ENCODE data around the gene ZNF37A.
"Not testable (repeated sequence)": the region's sequence is repeated elsewhere in the genome, so short reads cannot be mapped to it uniquely, and the experiment has no call there.

Gene ZNF37A

DNA sequence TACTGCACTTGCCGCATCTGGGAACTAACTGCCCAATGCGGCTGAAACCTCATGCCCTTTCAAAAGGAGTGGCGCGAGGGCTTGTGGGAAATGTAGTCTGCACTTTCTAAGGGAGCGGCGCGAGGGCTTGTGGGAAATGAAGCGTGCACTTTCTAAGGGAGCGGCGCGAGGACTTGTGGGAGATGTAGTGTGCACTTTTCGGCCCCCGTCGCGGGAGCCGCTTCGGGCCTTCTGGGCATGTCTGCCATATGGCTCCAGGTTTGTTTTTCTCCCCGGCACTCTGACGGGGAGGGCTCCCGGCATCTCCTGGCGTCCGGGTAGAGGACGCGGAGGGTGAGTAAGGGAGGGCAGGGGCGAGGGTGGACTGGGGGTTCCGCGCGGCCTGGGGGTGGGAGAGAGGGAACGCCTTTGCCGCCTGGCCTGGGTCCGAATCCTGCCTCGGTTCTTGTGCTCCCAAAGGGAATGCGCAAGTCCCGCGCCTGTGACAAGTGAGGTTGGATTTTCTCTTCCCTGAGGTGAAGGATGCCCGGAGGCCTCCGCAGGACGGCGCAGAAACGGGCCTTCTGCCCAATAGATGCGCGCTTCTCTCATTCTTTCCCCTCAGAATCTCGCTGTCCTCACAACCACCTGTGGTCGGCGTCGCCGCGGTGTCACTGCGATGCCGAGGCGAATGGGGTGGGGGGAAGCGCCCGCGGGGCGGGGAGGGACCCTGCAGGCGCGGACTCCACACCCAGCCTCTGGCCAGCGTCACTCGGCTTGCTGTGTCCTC lies at the start of gene ZNF37A:
Gene ZNF37A (plus strand): TSS at position 180 of the 769 bp plus-strand sequence. CDS start 2,281 bp downstream, outside the sequence.
- peak; percentile 82 for DNase-seq

DNA sequence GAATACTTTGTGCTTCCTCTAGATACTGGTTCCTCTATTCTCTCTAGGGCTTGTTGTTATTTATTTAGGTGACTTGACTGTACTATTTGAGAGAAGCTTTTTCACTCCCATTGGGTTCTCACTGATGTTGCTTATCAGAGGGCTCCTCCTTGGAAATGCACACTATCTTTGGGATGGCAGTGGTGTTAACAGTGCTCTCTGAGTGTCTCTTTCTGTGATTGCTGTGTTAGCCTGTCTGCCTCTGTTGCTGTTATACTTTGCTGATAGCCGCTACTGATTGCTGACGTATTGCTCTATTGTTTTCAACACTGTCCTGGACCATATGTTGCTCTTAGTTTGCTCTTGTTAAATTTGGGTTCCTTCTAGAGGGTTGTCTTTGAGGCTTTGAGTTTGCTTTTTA lies 49.0 kb upstream of the ZNF37A start:
- DNase-seq, result no peak

DNA sequence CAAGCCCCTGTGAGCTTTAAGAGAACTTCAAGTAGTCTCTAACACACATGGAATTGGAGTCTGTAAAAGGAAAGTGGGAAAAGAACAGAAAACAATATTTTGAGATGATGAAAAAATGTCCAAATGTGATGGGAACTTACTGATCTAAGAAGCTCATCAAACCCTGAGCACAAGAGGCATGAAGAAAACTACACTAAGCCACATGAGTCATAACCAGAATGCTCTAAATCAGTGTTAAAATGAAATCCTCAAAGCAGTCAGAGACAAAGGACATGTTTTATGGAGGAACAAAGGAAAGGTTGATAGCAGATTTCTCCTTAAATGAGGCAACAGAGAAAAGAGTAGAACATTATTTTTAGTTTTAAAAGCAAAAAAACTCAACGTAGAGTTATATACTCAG lies 46.5 kb upstream of the ZNF37A start:
- DNase-seq, result no peak

DNA sequence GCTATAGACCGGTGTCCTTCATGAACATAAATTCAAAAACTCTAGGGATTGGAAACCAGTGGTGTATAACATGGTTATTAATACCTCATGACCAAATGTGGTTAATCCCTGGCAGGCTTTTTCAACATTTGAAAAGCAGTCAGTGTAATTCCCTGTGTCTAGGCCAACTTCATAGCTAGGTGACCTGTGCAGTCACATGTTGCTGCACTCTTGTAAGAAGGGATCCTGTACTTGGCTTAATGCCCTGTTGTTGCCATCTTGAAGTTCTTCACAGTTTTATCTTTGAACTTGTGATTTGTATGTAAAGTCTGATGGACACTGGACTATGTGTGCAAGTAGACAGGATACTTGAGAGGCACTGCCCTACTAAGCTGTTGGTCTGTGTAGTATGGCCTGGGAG lies 43.9 kb upstream of the ZNF37A start:
- no peak for DNase-seq

DNA sequence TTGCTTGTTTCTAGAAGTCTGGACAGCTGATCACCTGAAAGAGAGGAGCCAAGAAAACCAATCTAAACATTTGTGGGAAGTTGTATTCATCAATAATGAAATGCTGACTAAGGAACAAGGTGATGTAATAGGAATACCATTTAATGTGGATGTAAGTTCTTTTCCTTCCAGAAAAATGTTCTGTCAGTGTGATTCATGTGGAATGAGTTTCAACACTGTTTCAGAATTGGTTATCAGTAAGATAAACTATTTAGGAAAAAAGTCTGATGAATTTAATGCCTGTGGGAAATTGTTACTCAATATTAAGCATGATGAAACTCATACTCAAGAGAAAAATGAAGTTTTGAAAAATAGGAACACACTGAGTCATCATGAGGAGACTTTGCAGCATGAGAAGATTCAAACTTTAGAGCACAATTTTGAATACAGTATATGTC lies 39.8 kb upstream of the ZNF37A start:
- DNase-seq, result no peak

DNA sequence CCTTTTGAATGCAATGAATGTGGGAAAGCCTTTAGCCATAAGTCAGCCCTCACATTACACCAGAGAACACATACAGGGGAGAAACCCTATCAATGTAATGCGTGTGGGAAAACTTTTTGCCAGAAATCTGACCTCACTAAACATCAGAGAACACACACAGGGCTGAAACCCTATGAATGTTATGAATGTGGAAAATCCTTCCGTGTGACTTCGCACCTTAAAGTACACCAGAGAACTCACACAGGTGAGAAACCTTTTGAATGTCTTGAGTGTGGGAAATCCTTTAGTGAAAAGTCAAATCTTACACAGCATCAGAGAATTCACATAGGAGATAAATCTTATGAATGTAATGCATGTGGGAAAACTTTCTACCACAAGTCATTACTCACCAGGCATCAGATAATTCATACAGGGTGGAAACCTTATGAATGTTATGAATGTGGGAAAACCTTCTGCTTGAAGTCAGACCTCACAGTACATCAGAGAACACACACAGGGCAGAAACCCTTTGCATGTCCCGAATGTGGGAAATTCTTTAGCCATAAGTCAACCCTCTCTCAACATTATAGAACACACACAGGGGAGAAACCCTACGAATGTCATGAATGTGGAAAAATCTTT lies 38.8 kb upstream of the ZNF37A start:
- DNase-seq, result not testable (repeated sequence)

DNA sequence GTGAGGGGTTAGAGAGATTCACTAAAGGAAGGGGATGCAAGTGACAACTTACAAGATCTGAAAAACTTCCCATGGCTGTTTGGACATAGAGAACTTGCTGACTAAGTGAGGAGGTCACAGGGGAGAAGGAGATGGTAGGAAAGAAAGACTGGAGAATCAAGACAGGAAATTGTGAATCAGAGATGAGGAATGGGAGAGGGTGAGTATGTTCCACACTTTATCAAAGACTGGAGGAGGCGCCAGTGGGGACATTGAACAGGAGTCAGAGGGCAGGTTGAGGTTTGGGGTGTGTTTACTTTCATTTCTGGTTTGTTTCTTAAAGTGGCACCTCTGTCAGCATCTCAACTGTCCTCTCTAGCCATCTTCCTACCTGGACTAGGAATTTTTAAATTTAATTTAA lies 24.5 kb upstream of the ZNF37A start:
- not testable (repeated sequence) for DNase-seq

DNA sequence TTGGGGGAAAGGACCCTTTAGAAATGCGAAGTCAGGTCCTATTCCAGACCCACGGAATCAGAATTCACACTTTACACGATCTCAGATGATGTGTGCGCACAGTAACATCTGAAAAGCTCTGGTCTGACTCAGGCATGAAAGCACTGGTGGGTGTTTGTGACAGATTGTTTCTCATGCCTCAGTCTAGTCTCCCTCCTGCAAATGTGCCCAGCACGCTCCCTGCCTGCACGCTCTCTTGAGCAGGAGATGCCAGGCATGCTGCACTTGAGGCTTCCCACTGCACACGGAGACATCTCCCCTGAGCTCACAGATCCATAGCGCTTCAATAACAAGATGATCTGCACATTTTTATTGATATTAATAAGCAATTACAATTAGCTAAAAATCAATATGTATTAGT lies 23.6 kb upstream of the ZNF37A start:
- DNase-seq, result no peak

DNA sequence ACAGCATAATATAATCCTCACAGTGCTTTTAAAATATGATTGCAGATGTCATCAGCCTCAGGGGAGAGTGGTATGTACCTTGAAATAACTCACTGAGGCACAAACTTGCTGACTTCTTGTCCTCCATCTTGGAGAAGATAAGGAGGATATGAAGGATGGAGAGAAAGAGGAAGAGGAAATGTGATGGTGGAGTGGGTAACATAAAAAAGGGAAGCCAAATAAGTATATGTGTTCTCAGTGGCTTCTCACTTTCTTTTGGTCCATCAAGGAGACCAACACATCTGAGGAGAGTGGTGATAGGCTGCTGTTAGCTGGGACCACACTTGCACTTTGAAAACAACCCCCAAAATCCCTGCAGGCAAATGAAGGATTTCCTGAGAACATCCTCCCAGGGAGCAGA lies 21.6 kb upstream of the ZNF37A start:
- DNase-seq, result no peak

DNA sequence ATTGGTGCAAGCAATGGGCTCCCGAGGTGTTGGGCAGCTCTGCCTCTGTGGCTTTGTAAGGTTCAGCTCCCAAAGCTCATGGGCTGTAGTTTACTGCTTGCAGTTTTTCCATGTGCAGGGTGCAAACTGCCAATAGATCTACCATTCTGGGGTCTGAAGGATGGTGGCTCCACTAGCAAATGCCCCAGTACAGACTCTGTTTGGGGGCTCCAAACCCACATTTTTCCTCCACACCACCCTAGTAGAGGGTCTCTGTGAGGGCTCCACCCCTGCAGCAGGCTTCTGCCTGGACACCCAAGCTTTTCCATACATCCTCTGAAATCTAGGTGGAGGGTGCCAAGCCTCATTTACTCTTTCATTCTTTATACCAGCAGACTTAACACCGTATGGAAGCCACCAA lies 17.4 kb upstream of the ZNF37A start:
- no peak for DNase-seq

DNA sequence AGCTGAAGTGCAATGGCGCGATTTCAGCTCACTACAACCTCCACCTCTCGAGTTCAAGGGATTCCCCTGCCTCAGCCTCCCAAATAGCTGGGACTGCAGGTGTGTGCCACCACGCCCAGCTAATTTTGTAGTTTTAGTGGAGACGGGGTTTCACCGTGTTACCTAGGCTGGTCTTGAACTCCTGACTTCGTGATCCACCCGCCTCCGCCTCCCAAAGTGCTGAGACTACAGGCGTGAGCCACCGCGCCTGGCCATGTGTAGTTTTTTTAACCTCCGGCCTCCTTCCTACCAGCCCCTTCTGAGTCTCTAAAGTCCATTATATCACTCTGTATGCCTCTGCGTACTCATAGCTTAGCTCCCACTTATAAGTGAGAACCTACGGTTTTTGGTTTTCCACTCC lies 819 bp upstream of the ZNF37A start:
- not testable (repeated sequence) for DNase-seq

DNA sequence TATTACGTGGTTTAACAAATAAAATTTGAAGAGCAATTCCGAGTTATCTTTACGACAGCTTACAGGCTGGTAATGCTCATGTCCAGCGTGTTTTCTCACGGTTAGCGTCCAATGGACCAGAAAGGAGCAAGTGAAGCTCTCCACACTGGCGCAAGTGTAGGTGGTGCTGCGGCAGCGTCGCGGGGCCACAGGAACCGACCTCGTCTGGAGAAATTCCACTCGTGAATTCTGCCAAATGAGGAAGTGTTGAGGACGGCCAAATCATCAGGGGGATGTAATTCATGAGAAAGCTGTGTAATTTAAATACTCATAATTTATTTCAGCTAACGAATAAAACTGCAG lies 350 bp upstream of the ZNF37A start:
- DNase-seq, result no peak

DNA sequence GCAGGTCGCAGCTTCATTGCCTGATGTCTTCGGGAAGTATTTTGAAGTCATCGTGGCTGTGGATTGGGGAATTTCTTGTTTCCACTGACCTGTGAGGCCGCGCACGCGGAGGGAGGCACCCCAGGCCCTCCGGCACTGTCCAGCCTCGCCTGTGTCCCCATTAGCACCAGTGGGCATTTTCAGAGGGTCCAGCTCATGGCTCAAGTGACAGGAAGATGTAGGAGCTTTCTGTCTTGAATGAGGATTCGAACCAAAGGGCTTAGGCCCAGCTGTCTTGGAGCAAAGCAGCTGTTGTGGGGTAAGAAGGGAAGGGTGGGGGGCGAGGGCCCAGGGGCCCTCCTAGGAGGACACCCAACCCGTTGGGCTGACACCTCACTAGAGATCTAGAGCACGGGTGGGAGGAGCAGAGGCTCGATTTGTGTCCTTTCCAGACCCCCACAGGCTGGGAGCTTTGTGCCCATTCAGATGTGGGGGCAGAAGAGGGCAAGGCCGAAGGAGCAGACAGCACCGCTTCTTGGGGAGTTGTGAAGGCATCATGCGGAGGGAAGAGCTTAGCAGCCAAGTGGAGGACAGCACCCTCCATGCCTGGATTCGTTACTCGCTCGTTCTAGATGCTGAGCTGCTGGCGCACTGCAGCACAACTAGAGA lies 914 bp downstream of the ZNF37A start:
- no peak for DNase-seq

DNA sequence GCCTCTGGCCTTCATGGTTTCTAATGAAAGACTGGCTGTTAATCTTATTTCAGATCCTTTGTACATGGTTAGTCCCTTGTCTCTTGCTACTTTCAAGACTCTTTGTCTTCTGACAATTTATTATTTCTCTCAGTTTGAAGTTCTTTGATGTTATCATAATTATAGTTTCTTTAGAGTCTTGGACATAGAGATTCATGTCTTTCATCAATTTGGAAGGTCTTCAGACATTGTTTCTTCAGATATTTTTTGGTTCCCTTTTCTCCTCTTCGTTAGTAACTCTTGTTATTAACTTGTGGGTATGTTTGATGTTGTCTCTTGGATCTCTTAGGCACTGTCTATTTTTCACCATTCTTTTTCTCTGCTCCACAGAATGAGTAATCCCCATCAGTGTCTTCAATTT lies 8.7 kb downstream of the ZNF37A start:
- no peak for DNase-seq

DNA sequence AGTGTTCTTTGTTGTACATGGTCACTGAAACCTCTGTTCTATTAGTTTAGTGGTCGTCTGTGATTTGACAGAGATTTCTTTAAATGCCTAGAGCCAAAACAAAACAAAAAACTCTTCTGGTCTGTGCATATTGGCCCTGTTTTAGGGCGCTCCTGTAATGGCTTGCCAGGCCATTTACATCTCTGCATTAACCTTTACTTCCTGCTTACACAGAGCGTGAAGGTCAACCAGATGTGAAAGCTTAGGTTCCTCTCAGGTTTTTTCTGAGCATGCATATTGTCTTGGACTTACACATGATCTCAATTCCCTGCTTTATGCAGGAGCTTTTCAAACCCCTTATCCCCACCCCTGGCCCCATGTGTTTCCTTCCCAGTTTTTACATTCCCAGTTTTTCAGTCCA lies 9.6 kb downstream of the ZNF37A start:
- no peak for DNase-seq

DNA sequence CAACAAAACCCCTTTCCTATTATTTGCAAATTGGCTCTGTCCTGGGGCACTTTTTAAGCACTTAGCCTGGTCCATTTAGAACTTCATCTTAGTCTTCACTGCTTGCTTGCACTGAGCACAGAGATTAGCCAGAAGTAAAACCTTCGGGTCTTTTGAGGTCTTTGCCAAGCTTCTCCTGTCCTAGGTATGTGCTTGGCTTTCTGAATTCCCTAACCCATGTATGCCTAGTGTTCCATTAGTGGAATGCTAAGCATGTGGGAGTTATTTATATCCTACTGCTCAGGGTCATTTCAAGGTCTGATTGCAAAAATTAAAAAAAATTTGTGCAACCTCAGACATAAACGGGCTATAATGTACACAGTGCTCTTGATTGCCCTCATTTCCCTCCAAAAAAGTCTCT lies 18.0 kb downstream of the ZNF37A start:
- DNase-seq, result no peak

DNA sequence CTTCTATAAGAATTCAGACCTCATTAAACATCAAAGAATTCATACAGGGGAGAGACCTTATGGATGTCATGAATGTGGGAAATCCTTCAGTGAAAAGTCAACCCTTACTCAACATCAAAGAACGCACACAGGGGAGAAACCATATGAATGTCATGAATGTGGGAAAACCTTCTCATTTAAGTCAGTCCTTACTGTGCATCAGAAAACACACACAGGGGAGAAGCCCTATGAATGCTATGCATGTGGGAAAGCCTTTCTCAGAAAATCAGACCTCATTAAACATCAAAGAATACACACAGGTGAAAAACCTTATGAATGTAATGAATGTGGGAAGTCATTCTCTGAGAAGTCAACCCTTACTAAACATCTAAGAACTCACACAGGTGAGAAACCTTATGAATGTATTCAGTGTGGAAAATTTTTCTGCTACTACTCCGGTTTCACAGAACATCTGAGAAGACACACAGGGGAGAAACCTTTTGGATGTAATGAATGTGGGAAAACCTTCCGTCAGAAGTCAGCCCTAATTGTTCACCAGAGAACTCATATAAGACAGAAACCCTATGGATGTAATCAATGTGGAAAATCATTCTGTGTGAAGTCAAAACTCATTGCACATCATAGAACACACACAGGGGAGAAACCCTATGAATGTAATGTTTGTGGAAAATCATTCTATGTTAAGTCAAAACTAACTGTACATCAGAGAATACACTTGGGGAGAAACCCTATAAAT lies 24.1 kb downstream of the ZNF37A start:
- no peak for DNase-seq

DNA sequence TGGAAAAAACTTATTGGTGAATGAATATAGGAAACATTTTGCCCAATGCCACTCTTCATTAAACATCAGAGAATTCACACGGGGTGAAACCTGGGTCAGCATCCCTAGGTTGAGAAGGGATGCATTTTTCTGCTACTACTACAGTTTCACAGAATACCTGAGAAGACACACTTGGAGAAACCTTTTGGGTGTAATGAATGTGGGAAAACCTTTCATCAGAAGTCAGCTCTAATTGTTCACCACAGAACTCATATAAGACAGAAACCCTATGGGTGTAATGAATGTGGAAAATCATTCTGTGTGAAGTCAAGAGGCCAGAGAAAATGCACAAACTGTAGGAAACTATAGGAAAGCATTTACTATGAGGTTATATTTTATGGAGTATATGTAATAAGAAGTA lies 24.9 kb downstream of the ZNF37A start:
- DNase-seq, result no peak

DNA sequence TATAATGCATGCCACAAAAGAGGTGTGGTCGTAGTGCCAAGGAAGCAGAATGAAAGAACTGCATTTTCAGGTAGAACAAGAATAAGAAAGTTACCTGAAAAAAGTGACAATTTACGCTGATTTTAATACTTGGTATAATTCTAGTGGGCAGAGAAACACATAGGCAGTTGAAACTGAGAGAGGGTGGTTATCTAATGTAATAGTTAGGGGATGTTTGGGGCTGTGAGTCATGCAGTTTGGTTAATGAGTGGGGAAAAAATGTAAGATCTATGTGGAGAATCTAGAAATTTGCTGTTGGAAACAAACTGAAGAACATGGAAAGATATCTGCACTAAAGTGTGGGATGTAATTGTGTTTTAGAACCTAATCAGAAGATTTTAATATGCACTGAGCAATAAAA lies 33.7 kb downstream of the ZNF37A start:
- no peak for DNase-seq

DNA sequence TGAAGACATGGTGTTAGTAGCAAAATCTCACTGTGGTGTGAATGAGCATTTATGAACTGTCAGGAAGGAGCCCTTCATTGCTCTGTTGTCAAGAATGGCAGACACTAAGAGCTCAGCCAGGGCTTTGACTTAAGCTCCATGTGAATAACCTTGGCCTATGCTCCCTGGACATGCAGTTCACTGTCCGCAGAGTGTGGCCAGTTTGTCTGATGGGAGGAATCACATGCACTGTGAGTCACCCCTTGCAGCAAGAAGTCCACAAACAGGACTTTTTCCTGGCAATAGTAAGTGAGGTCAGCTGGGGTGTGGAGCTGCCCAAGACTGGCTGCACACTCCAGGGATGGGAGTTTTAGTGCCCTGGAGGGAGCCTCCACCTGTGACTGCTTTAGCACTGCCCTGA lies 49.5 kb downstream of the ZNF37A start:
- DNase-seq, result no peak

DNA sequence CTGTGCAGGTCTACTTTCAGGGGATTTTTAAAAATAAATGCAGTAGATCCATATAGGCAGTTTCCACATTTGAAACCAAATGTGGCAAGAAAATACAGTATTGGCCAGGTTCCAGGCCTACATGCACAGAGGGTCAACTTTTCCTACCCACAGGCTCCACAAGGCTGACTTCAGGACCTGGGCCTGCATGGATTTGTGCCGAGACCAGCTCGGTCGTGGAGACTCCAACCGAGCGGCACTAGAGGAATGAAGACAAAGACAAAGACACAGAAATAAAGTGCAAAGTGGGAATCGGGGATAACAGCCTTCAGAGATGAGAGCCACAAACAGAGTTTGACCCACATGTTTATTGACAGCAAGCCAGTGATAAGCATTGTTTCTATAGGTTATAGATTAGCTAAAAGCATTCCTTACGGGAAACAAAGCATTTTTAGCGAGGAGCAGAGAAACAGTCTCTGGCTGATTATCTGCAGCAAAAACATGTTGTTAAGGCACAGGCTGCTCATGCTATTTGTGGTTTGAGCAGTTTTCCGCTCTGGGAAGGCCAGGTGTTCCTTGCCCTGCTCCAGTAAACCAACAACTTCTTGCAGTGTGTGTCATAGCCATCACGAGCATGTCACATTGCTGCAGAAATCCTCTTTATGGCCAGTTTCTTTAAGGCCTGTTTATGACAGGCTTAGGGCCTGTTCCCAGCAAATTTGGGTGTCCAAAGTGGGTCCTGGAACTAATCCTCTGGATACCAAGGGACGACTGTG lies 52.6 kb downstream of the ZNF37A start:
- no peak for DNase-seq

DNA sequence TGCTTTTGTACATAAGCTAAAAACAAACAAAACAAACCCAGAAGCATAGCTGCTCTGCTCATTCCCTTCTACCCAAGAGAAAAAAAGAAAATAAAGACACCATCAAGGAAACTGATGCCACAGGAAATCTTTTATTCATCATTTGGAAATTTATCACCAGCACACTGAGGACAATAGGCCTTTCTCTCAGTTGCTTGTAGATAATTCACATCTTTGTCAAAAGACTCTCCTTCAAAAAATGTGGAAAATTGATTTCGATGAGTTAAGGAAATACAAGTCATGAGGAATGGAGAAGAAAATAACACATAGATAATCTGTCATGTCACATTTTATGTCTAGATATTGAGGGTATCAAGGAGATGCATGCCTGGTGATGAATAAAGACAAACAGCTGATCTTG lies 53.5 kb downstream of the ZNF37A start:
- no peak for DNase-seq

DNA sequence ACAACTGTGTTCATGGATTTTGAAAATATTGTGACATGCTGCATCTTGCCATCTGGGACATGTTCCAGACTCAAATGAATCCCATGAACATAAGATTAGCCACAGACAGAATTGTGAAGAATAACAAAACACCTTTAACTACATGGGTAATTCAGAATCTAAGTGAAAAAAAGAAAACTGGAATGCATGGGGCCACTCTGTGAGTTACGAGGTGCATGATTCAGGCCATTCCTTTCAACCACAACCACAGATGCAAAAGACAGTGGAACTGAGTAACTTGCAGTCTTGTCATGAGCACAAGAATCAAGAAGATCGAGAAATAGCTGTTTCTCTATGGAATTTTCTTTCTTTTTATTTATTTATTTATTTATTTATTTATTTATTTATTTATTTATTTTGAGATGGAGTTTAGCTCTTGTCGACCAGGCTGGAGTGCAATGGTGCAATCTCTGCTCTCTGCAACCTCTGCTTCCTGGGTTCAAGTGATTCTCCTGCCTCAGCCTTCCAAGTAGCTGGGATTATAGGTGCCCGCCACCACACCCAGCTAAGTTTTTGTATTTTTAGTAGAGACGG lies 56.8 kb downstream of the ZNF37A start:
- not testable (repeated sequence) for DNase-seq

Data from COR-L47 (cell line).